ENCODE results near the gene CD82. TPM values are rescaled to one million over a fixed set of nuclear protein-coding genes. Genes with fewer than 3 reads are reported as not detected.

CD82 gene
- total and polyA plus RNA-seq, 2 of the 13 experiments (the other 11 are each of a cell fraction or from before 2014, with no cell fraction given): 0.05 TPM; not detected in 1

- TF ChIP-seq ETS1 (CRISPR knock-in tag; IDR thresholded peaks at IDR 0.05): no peak
- no peak for TF ChIP-seq SKI (IDR thresholded peaks at IDR 0.05; ENCODE audit: partially characterized antibody)
- no peak for TF ChIP-seq EHMT2 (IDR thresholded peaks at IDR 0.05; ENCODE audit: borderline replicate concordance, low read depth, low read length)
- TF ChIP-seq MIER2 (CRISPR knock-in tag; IDR thresholded peaks at IDR 0.05): no peak
- no peak for TF ChIP-seq HOXA7 (CRISPR knock-in tag; IDR thresholded peaks at IDR 0.05)
- no peak for TF ChIP-seq HDAC2 (CRISPR knock-in tag; IDR thresholded peaks at IDR 0.05)
- no peak for TF ChIP-seq KDM2A (CRISPR knock-in tag; IDR thresholded peaks at IDR 0.05; ENCODE audit: borderline replicate concordance, low read depth)
These were observed 38.7 kb downstream of the CD82 start (continued) for GRCh38 chr11:44604171-44604581.

- H3K9ac ChIP-seq (ENCODE audit: insufficient read depth, low read depth, low read length): no peak overlapping the region
- no peaks in the 10 kb centered on the region for H4K20me1 ChIP-seq (ENCODE audit: insufficient read depth, low read length)
- DNase-seq (ENCODE audit: low spot score): no peak
- H3K9me3 ChIP-seq (ENCODE audit: low read length): no peaks in the 10 kb centered on the region
- ChIA-PET CTCF (ENCODE audit: low intra/inter-chr PET ratio, low total read pairs) (no interaction called here), POLR2A (no interaction called here)
- no peak overlapping the region for H3K4me2 ChIP-seq (ENCODE audit: low read depth, low read length)
- no peak overlapping the region for H3K4me3 ChIP-seq (replicated peaks in 1 of 3; ENCODE audit: insufficient read depth in 1 of 3, low read depth in 2 of 3, low read length in 3 of 3)
- no peak overlapping the region for H3K27ac ChIP-seq (ENCODE audit: extremely low read length, insufficient read depth, low read length)
- no peaks in the 10 kb centered on the region for H3K4me1 ChIP-seq (ENCODE audit: insufficient read depth, low read length)
- no peaks in the 10 kb centered on the region for H3K36me3 ChIP-seq (replicated peaks in 1 of 2; ENCODE audit: control insufficient read depth in 1 of 2, insufficient read depth in 2 of 2, low read length in 2 of 2)
- H3K27me3 ChIP-seq (ENCODE audit: control insufficient read depth in 1 of 2, insufficient read depth in 2 of 2, low read length in 2 of 2): peaks cover 0 to 16% of the 10 kb centered on the region in 2 experiments; a peak in 1 of 5 replicates
- no peak for FAIRE-seq
- no TSS peak for BruUV-seq (replicated peaks)
- H2AFZ ChIP-seq (ENCODE audit: low read length): no peak overlapping the region
- TF ChIP-seq PBX3 (CRISPR knock-in tag; IDR thresholded peaks at IDR 0.05; ENCODE audit: borderline replicate concordance): no peak
- no peaks in the 10 kb centered on the region for H3K79me2 ChIP-seq (ENCODE audit: insufficient read depth, low read length)
- in situ Hi-C loops (cut with HindIII; ENCODE audit: extremely low pct_ligation_motif_present, low pct_unique_long_range_greater_than_20kb) (no loop called here), intact Hi-C loops (cut with micrococcal nuclease; ENCODE audit: unreplicated experiment) (no loop called here)
- WGBS (ENCODE audit: low lambda C conversion rate): 56% methylated on average over 6 of the region's 25 CpGs
- no peak for ATAC-seq
These were observed 39.7 kb downstream of the CD82 start for GRCh38 chr11:44605068-44605708.
